Thoracic aorta (tissue), 2 donors: ENCODE measurements around the gene COLGALT1. TPM values are rescaled to one million over a fixed set of nuclear protein-coding genes. Genes with fewer than 3 reads are reported as not detected.
A peak's percentile ranks its signal among the peaks of the same experiment; 100 is the strongest.

Experiments
- ATAC-seq: fragments of 150-250 bp; one replicate; pipeline ENCODE4 v1.8.0; 2017; ENCODE audit warnings: low read depth; ENCODE audit not compliant: insufficient number of reproducible peaks, low FRiP score
- DNase-seq: peaks from one replicate; pipeline ENCODE4 v3.0.0-alpha.2; 2020; ENCODE audit warnings: low spot score
- H3K27ac ChIP-seq, 2 donors: fragments of 200-600 bp; sonication (generic); 1 replicate in 1 of 2; 2 replicates in 1 of 2; pipeline ENCODE4 v1.5.1; 2016; ENCODE audit warnings: mild to moderate bottlenecking in 2 of 2, moderate library complexity in 2 of 2
- H3K27me3 ChIP-seq: fragments of 200-600 bp; sonication (generic); replicated peaks from 2 replicates; pipeline ENCODE4 v1.6.0; 2016; ENCODE audit warnings: mild to moderate bottlenecking; ENCODE audit not compliant: insufficient read depth
- H3K36me3 ChIP-seq: fragments of 200-600 bp; sonication (generic); one replicate; pipeline ENCODE4 v1.5.1; 2016
- H3K4me1 ChIP-seq, 2 donors: fragments of 200-600 bp; sonication (generic); 1 replicate in 1 of 2; 2 replicates in 1 of 2; pipeline versions ENCODE4 v1.5.1 to v1.6.0; 2016; ENCODE audit warnings: low read depth in 2 of 2, mild to moderate bottlenecking in 1 of 2; ENCODE audit not compliant: control insufficient read depth in 1 of 2
- H3K4me3 ChIP-seq: fragments of 200-600 bp; sonication (generic); 2 replicates; pipeline ENCODE4 v1.5.1; 2016; ENCODE audit warnings: mild to moderate bottlenecking
- H3K9me3 ChIP-seq: fragments of 200-600 bp; sonication (generic); 2 replicates; pipeline ENCODE4 v1.5.1; 2016
- total RNA-seq, 2 donors: library from RNA; depleted of rRNA; stranded (reverse); fragments of >200 nt; gene quantifications; one replicate each; pipeline versions ENCODE4 v1.1.0 to v1.2.3, GENCODE V29; 2016
- TF ChIP-seq, protein P1 (sequence below): fragments of 200-600 bp; sonication (generic); IDR thresholded peaks from one replicate; pipeline ENCODE4 v1.5.1; 2019; ENCODE audit warnings: antibody characterized with exemption

COLGALT1 gene
- total RNA-seq, 2 donors from 2014 or later = 73.7 to 94.1 TPM

DNA sequence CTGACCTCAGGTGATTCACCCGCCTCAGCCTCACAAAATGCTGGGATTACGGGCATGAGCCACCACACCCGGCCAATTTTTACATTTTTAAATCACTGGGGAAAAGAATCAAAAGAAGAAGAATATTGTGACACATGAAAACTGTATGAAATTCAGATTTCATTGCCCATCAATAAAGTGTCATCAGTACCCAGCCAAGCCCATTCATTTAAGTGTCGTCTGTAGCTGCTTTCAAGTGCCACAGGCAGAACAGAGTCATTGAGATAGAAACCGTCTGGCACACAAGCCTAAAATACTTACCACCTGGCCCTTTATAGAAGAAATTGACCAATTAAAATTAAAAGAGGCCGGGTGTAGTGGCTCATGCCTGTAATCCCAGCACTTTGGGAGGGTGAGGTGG lies 15.3 kb downstream of the COLGALT1 start:
- H3K27ac ChIP-seq = no peak overlapping the region

GRCh38 chr19:17572638-17573037 lies 17.2 kb downstream of the COLGALT1 start:
- Histone ChIP-seq H3K9me3 (no peaks in the 10 kb centered on the region), H3K27ac (no peak overlapping the region), H3K27me3 (no peaks in the 10 kb centered on the region), H3K36me3 (peaks cover 35% of the 10 kb centered on the region), H3K4me3 (no peak overlapping the region), H3K4me1 (no peaks in the 10 kb centered on the region)
- TF ChIP-seq, protein P1, sequence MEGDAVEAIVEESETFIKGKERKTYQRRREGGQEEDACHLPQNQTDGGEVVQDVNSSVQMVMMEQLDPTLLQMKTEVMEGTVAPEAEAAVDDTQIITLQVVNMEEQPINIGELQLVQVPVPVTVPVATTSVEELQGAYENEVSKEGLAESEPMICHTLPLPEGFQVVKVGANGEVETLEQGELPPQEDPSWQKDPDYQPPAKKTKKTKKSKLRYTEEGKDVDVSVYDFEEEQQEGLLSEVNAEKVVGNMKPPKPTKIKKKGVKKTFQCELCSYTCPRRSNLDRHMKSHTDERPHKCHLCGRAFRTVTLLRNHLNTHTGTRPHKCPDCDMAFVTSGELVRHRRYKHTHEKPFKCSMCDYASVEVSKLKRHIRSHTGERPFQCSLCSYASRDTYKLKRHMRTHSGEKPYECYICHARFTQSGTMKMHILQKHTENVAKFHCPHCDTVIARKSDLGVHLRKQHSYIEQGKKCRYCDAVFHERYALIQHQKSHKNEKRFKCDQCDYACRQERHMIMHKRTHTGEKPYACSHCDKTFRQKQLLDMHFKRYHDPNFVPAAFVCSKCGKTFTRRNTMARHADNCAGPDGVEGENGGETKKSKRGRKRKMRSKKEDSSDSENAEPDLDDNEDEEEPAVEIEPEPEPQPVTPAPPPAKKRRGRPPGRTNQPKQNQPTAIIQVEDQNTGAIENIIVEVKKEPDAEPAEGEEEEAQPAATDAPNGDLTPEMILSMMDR = no peak
- DNase-seq (no peak), ATAC-seq (no peak)

More for the DNA sequence above, 15.3 kb downstream of the COLGALT1 start:
- no peak for DNase-seq
- no peak overlapping the region for H3K4me3 ChIP-seq
- ATAC-seq = no peak
- H3K9me3 ChIP-seq = no peaks in the 10 kb centered on the region
- no peaks in the 10 kb centered on the region for H3K4me1 ChIP-seq
- H3K36me3 ChIP-seq = peaks cover 34% of the 10 kb centered on the region
- no peaks in the 10 kb centered on the region for H3K27me3 ChIP-seq
- TF ChIP-seq, protein P1 = no peak

DNA sequence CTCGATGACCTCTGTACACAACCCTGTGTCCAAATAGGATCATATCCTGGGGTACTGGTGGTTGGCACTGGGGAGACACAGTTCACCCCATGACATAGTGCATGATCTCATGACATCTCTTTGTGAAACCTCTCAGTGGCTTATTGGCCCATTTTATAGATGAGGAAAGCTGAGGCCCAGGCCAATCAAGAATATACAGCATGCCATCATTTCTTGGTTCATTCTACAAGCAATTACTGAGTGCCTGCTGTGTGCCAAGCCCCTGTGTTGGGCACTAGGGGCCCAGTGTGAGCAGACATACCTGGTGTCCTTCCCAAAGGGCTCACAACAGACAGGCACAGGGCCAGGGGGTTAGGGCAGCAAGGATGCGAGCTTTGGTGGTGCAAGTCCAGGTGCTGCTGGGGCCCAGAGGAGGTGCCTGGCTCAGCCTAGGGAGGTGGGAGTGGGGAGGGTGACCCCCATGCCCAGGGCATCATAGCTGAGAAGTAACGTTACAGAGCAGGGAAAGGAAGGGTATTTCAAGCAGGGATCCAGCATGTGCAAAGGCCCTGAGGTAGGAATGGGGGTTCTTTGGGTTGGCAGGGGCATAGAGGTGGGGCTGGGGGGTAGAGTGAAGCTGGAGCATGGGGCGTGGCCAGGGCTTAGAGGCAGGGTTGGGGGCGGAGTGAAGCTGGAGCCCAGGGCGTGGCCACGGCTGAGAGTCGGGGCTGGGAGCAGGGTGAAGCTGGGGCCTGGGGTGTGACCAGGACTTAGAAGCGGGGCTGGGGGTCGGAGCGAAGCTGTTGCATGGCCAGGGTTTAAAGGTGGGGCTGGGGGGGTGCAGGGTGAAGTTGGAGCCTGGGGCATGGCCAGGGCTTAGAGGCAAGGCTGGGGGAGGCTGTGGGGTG lies 20.7 kb downstream of the COLGALT1 start:
- no peaks in the 10 kb centered on the region for H3K9me3 ChIP-seq
- DNase-seq = no peak
- no peak overlapping the region for H3K27ac ChIP-seq
- H3K36me3 ChIP-seq = peaks cover 30% of the 10 kb centered on the region
- TF ChIP-seq, protein P1 = no peak
- no peak for ATAC-seq
- no peaks in the 10 kb centered on the region for H3K27me3 ChIP-seq
- H3K4me3 ChIP-seq = no peak overlapping the region
- no peaks in the 10 kb centered on the region for H3K4me1 ChIP-seq

GRCh38 chr19:17576758-17577456 lies 21.5 kb downstream of the COLGALT1 start:
- Histone ChIP-seq H3K27ac (no peak overlapping the region), H3K4me3 (no peak overlapping the region), H3K9me3 (no peaks in the 10 kb centered on the region), H3K27me3 (no peaks in the 10 kb centered on the region), H3K4me1 (no peaks in the 10 kb centered on the region), H3K36me3 (peaks cover 35% of the 10 kb centered on the region)
- DNase-seq = no peak
- ATAC-seq = no peak
- TF ChIP-seq, protein P1 = no peak

DNA sequence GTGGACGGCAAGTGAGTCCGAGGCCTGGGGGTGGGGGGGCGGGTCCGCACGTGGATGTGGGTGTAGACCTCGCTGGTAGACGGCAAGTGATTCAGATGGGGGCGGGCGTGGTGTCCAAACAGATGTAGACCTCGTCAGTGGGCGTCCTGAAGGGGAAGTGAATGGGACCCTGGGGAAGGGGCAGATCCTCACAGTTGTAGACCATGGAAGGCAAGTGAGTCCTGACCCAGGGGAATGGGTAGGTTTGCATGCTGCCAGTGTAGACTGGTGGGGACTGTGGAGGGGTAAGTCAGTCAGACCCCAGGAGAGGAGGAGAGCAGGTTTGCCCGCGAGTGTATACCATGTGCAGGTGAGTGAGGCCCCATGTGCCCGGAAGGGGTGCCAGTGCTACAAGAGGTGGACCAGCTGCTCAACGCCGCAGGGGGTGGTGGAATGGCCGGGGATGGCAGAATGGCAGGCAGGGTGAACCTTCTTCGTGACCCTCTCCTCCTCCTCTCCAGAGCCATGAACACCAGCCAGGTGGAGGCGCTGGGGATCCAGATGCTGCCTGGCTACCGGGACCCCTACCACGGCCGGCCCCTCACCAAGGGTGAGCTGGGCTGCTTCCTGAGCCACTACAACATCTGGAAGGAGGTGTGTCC lies 22.1 kb downstream of the COLGALT1 start:
- Histone ChIP-seq H3K4me1 (no peaks in the 10 kb centered on the region), H3K27ac (no peak overlapping the region), H3K9me3 (no peaks in the 10 kb centered on the region), H3K36me3 (peaks cover 41% of the 10 kb centered on the region), H3K27me3 (no peaks in the 10 kb centered on the region), H3K4me3 (no peak overlapping the region)
- ATAC-seq (peak; percentile 26), DNase-seq (no peak)
- TF ChIP-seq, protein P1 = no peak
